ENCODE data around the gene BOK.

The BOK gene

GRCh38 chr2:241560883-241561474 is 2.4 kb downstream of the BOK start:
- peak overlapping the region in 1 of 2 experiments; percentile 30 for H3K14ac ChIP-seq (ENCODE audit: low read length in 2 of 2)
- no peaks in the 10 kb centered on the region for H3K27me3 ChIP-seq (ENCODE audit: control insufficient read depth in 1 of 2, insufficient read depth in 1 of 2, low read length in 2 of 2)
- H3K18ac ChIP-seq (ENCODE audit: low read depth in 1 of 2, low read length in 2 of 2): no peak overlapping the region
- peaks cover 6% of the 10 kb centered on the region for H3K9me3 ChIP-seq (ENCODE audit: control insufficient read depth, low read length)
- no peak overlapping the region for H2BK120ac ChIP-seq (ENCODE audit: low read depth, low read length)
- H2BK12ac ChIP-seq (ENCODE audit: low read length in 2 of 2): no peak overlapping the region
- no peak overlapping the region for H3K9ac ChIP-seq (ENCODE audit: low read length)
- no peak overlapping the region for H2BK5ac ChIP-seq (ENCODE audit: low read depth, low read length, poor library complexity, severe bottlenecking)
- peak; percentile 53 for DNase-seq
- H4K8ac ChIP-seq (ENCODE audit: low read length): no peak overlapping the region
- H3K4me1 ChIP-seq (ENCODE audit: control insufficient read depth, insufficient read depth, low read depth, low read length): peaks cover 44% of the 10 kb centered on the region
- no peak overlapping the region for H3K23ac ChIP-seq (ENCODE audit: low read length in 2 of 2)
- peaks cover 36% of the 10 kb centered on the region for H3K79me1 ChIP-seq (replicated peaks; ENCODE audit: low read length, poor library complexity, severe bottlenecking)
- 69% methylated on average over 15 of the region's 19 CpGs for WGBS
- no peak overlapping the region for H3K4ac ChIP-seq (ENCODE audit: low read depth in 1 of 2, low read length in 2 of 2)
- H2AK5ac ChIP-seq (ENCODE audit: low read length, severe bottlenecking): no peak overlapping the region
- peak overlapping the region; percentile 4 for H2BK15ac ChIP-seq (ENCODE audit: low read depth, poor library complexity, severe bottlenecking)
- H2AFZ ChIP-seq (ENCODE audit: low read depth, low read length): no peak overlapping the region
- H3K4me2 ChIP-seq (ENCODE audit: low read length, poor library complexity, severe bottlenecking): peak overlapping the region; percentile 25
- H3K27ac ChIP-seq (ENCODE audit: low read length, poor library complexity, severe bottlenecking): no peak overlapping the region
- no peak overlapping the region for H3K4me3 ChIP-seq (ENCODE audit: insufficient read depth in 1 of 2, low read depth in 1 of 2, low read length in 2 of 2)
- peaks cover 0 to 35% of the 10 kb centered on the region in 2 experiments for H3K36me3 ChIP-seq (ENCODE audit: control insufficient read depth in 1 of 2, insufficient read depth in 2 of 2, low read depth in 1 of 2, low read length in 2 of 2)
- H4K91ac ChIP-seq (ENCODE audit: low read length): no peak overlapping the region

GRCh38 chr2:241561832-241562231 is 3.3 kb downstream of the BOK start:
- H2BK5ac ChIP-seq (ENCODE audit: low read depth, low read length, poor library complexity, severe bottlenecking): no peak overlapping the region
- H2BK12ac ChIP-seq (ENCODE audit: low read length in 2 of 2): no peak overlapping the region
- H3K4ac ChIP-seq (ENCODE audit: low read depth in 1 of 2, low read length in 2 of 2): no peak overlapping the region
- H2BK15ac ChIP-seq (ENCODE audit: low read depth, poor library complexity, severe bottlenecking): no peak overlapping the region
- no peak overlapping the region for H2AFZ ChIP-seq (ENCODE audit: low read depth, low read length)
- no peak overlapping the region for H3K14ac ChIP-seq (ENCODE audit: low read length in 2 of 2)
- H3K27ac ChIP-seq (ENCODE audit: low read length, poor library complexity, severe bottlenecking): no peak overlapping the region
- no peak overlapping the region for H2AK5ac ChIP-seq (ENCODE audit: low read length, severe bottlenecking)
- no peaks in the 10 kb centered on the region for H3K9me3 ChIP-seq (ENCODE audit: control insufficient read depth, low read length)
- H4K8ac ChIP-seq (ENCODE audit: low read length): no peak overlapping the region
- H3K4me1 ChIP-seq (ENCODE audit: control insufficient read depth, insufficient read depth, low read depth, low read length): peaks cover 44% of the 10 kb centered on the region
- no peak overlapping the region for H2BK120ac ChIP-seq (ENCODE audit: low read depth, low read length)
- no peak overlapping the region for H3K18ac ChIP-seq (ENCODE audit: low read depth in 1 of 2, low read length in 2 of 2)
- H3K23ac ChIP-seq (ENCODE audit: low read length in 2 of 2): no peak overlapping the region
- no peak overlapping the region for H3K4me2 ChIP-seq (ENCODE audit: low read length, poor library complexity, severe bottlenecking)
- DNase-seq: peak; percentile 67
- H3K9ac ChIP-seq (ENCODE audit: low read length): no peak overlapping the region
- WGBS: 34% methylated on average over 18 of the region's 18 CpGs
- no peak overlapping the region for H4K91ac ChIP-seq (ENCODE audit: low read length)
- peaks cover 0 to 35% of the 10 kb centered on the region in 2 experiments for H3K36me3 ChIP-seq (ENCODE audit: control insufficient read depth in 1 of 2, insufficient read depth in 2 of 2, low read depth in 1 of 2, low read length in 2 of 2)
- H3K27me3 ChIP-seq (ENCODE audit: control insufficient read depth in 1 of 2, insufficient read depth in 1 of 2, low read length in 2 of 2): no peaks in the 10 kb centered on the region
- H3K79me1 ChIP-seq (replicated peaks; ENCODE audit: low read length, poor library complexity, severe bottlenecking): peaks cover 36% of the 10 kb centered on the region
- peak overlapping the region in 1 of 2 experiments; percentile 28 for H3K4me3 ChIP-seq (ENCODE audit: insufficient read depth in 1 of 2, low read depth in 1 of 2, low read length in 2 of 2)

GRCh38 chr2:241562269-241562891 is 3.8 kb downstream of the BOK start:
- Histone ChIP-seq H4K8ac (ENCODE audit: low read length) (no peak overlapping the region), H3K4ac (ENCODE audit: low read depth in 1 of 2, low read length in 2 of 2) (no peak overlapping the region), H3K23ac (ENCODE audit: low read length in 2 of 2) (no peak overlapping the region), H2AFZ (ENCODE audit: low read depth, low read length) (no peak overlapping the region), H3K14ac (ENCODE audit: low read length in 2 of 2) (no peak overlapping the region), H3K27ac (ENCODE audit: low read length, poor library complexity, severe bottlenecking) (no peak overlapping the region), H3K4me1 (ENCODE audit: control insufficient read depth, insufficient read depth, low read depth, low read length) (peaks cover 44% of the 10 kb centered on the region), H3K18ac (ENCODE audit: low read depth in 1 of 2, low read length in 2 of 2) (peak overlapping the region in 1 of 2 experiments; percentile 52), H3K36me3 (ENCODE audit: control insufficient read depth in 1 of 2, insufficient read depth in 2 of 2, low read depth in 1 of 2, low read length in 2 of 2) (peaks cover 0 to 37% of the 10 kb centered on the region in 2 experiments), H2BK5ac (ENCODE audit: low read depth, low read length, poor library complexity, severe bottlenecking) (no peak overlapping the region), H2BK15ac (ENCODE audit: low read depth, poor library complexity, severe bottlenecking) (no peak overlapping the region), H2AK5ac (ENCODE audit: low read length, severe bottlenecking) (no peak overlapping the region), H3K9ac (ENCODE audit: low read length) (no peak overlapping the region), H3K79me1 (replicated peaks; ENCODE audit: low read length, poor library complexity, severe bottlenecking) (peaks cover 36% of the 10 kb centered on the region), H4K91ac (ENCODE audit: low read length) (no peak overlapping the region), H2BK120ac (ENCODE audit: low read depth, low read length) (no peak overlapping the region), H3K27me3 (ENCODE audit: control insufficient read depth in 1 of 2, insufficient read depth in 1 of 2, low read length in 2 of 2) (no peaks in the 10 kb centered on the region), H3K4me2 (ENCODE audit: low read length, poor library complexity, severe bottlenecking) (no peak overlapping the region), H3K9me3 (ENCODE audit: control insufficient read depth, low read length) (no peaks in the 10 kb centered on the region), H3K4me3 (ENCODE audit: insufficient read depth in 1 of 2, low read depth in 1 of 2, low read length in 2 of 2) (peak overlapping the region in 1 of 2 experiments; percentile 28), H2BK12ac (ENCODE audit: low read length in 2 of 2) (no peak overlapping the region)
- DNase-seq: no peak
- WGBS: 95% methylated on average over 23 of the region's 23 CpGs

- no peak overlapping the region for H2AK5ac ChIP-seq (ENCODE audit: low read length, severe bottlenecking)
- H3K36me3 ChIP-seq (ENCODE audit: control insufficient read depth in 1 of 2, insufficient read depth in 2 of 2, low read depth in 1 of 2, low read length in 2 of 2): peaks cover 0 to 42% of the 10 kb centered on the region in 2 experiments
- H3K4me1 ChIP-seq (ENCODE audit: control insufficient read depth, insufficient read depth, low read depth, low read length): peaks cover 44% of the 10 kb centered on the region
- DNase-seq: no peak
- no peak overlapping the region for H4K91ac ChIP-seq (ENCODE audit: low read length)
- no peak overlapping the region for H2AFZ ChIP-seq (ENCODE audit: low read depth, low read length)
- H3K27ac ChIP-seq (ENCODE audit: low read length, poor library complexity, severe bottlenecking): no peak overlapping the region
- no peak overlapping the region for H3K9ac ChIP-seq (ENCODE audit: low read length)
- no peak overlapping the region for H2BK120ac ChIP-seq (ENCODE audit: low read depth, low read length)
- no peak overlapping the region for H2BK12ac ChIP-seq (ENCODE audit: low read length in 2 of 2)
- WGBS: 94% methylated on average over 13 of the region's 13 CpGs
- H3K4me2 ChIP-seq (ENCODE audit: low read length, poor library complexity, severe bottlenecking): no peak overlapping the region
- H3K14ac ChIP-seq (ENCODE audit: low read length in 2 of 2): no peak overlapping the region
- no peak overlapping the region for H3K18ac ChIP-seq (ENCODE audit: low read depth in 1 of 2, low read length in 2 of 2)
- no peak overlapping the region for H2BK5ac ChIP-seq (ENCODE audit: low read depth, low read length, poor library complexity, severe bottlenecking)
- H3K23ac ChIP-seq (ENCODE audit: low read length in 2 of 2): no peak overlapping the region
- no peak overlapping the region for H2BK15ac ChIP-seq (ENCODE audit: low read depth, poor library complexity, severe bottlenecking)
- peaks cover 36% of the 10 kb centered on the region for H3K79me1 ChIP-seq (replicated peaks; ENCODE audit: low read length, poor library complexity, severe bottlenecking)
- H3K9me3 ChIP-seq (ENCODE audit: control insufficient read depth, low read length): no peaks in the 10 kb centered on the region
- H3K27me3 ChIP-seq (ENCODE audit: control insufficient read depth in 1 of 2, insufficient read depth in 1 of 2, low read length in 2 of 2): no peaks in the 10 kb centered on the region
- no peak overlapping the region for H3K4ac ChIP-seq (ENCODE audit: low read depth in 1 of 2, low read length in 2 of 2)
- H4K8ac ChIP-seq (ENCODE audit: low read length): no peak overlapping the region
- no peak overlapping the region for H3K4me3 ChIP-seq (ENCODE audit: insufficient read depth in 1 of 2, low read depth in 1 of 2, low read length in 2 of 2)
These were observed 4.5 kb downstream of the BOK start for GRCh38 chr2:241563031-241563507.

Measured in mesenchymal stem cell (in vitro differentiated cells and primary cell).